A673 (cell line): ENCODE measurements around the gene ANGPTL2. TPM values are rescaled to one million over a fixed set of nuclear protein-coding genes. Genes with fewer than 3 reads are reported as not detected.

Experiments used
- BruUV-seq: library from RNA; stranded (reverse); fragments of 400-500 nt; replicated peaks from 2 replicates; lab custom pipeline; 2021; lab: Mats Ljungman, UMichigan
- CTCF ChIA-PET: fragments of 300-600 bp; sonication (Branson Sonifier 250); formaldehyde crosslinking; loops from one replicate; lab custom pipeline; 2022; ENCODE audit warnings: antibody characterized with exemption; lab: Charles Lee
- POLR2A ChIA-PET: fragments of 300-600 bp; sonication (Branson Sonifier 250); formaldehyde crosslinking; loops from one replicate; lab custom pipeline; 2022; ENCODE audit warnings: antibody characterized with exemption; ENCODE audit not compliant: low non-redundant PET; lab: Charles Lee
- DNase-seq: peaks from one replicate; pipeline ENCODE4 v3.0.0-alpha.2; 2015; ENCODE audit warnings: low spot score
- H3K27ac ChIP-seq: fragments of 200-600 bp; sonication (generic); 2 replicates; pipeline ENCODE4 v1.5.1; 2016; ENCODE audit warnings: mixed run types, low read depth, mild to moderate bottlenecking, mixed read lengths, antibody characterized with exemption, low read length; ENCODE audit not compliant: poor library complexity, severe bottlenecking
- H3K27me3 ChIP-seq: fragments of 200-600 bp; sonication (generic); replicated peaks from 2 replicates; pipeline ENCODE4 v1.6.1; 2017; ENCODE audit warnings: mixed run types, low read depth, mild to moderate bottlenecking, mixed read lengths, antibody characterized with exemption, low read length; ENCODE audit not compliant: insufficient read depth, poor library complexity
- H3K36me3 ChIP-seq: fragments of 200-600 bp; sonication (generic); 2 replicates; pipeline ENCODE4 v1.6.1; 2016; ENCODE audit warnings: mixed run types, mild to moderate bottlenecking, mixed read lengths, antibody characterized with exemption, low read length; ENCODE audit not compliant: insufficient read depth, poor library complexity, severe bottlenecking
- H3K4me1 ChIP-seq: fragments of 200-600 bp; sonication (generic); 2 replicates; pipeline ENCODE4 v1.6.1; 2017; ENCODE audit warnings: mixed run types, mild to moderate bottlenecking, mixed read lengths, antibody characterized with exemption, low read length; ENCODE audit not compliant: insufficient read depth, poor library complexity, severe bottlenecking
- H3K4me3 ChIP-seq: fragments of 200-600 bp; sonication (generic); 2 replicates; pipeline ENCODE4 v1.5.1; 2016; ENCODE audit warnings: low read depth, mixed run types, mild to moderate bottlenecking, mixed read lengths, low read length; ENCODE audit not compliant: poor library complexity, severe bottlenecking
- H3K9me3 ChIP-seq: fragments of 200-600 bp; sonication (generic); 2 replicates; pipeline ENCODE4 v1.6.1; 2016; ENCODE audit warnings: mixed run types, low read depth, mild to moderate bottlenecking, mixed read lengths, antibody characterized with exemption, low read length; ENCODE audit not compliant: poor library complexity, severe bottlenecking
- CTCF ChIP-seq: fragments of 300-800, 200-600 bp; sonication (generic); conservative IDR thresholded peaks from 2 replicates; pipeline ENCODE4 v1.5.1; 2017; ENCODE audit warnings: low read depth, mild to moderate bottlenecking, antibody characterized with exemption, low read length, moderate library complexity, mixed read lengths
- EZH2 ChIP-seq: fragments of 200-600 bp; sonication (generic); IDR thresholded peaks from 2 replicates; pipeline ENCODE4 v1.6.1; 2017; ENCODE audit warnings: borderline replicate concordance, low read depth, mild to moderate bottlenecking, mixed read lengths, antibody characterized with exemption, low read length; ENCODE audit not compliant: poor library complexity, severe bottlenecking
- intact Hi-C: fragments of 100-400 bp; cut with micrococcal nuclease; formaldehyde crosslinking; loops from one replicate; pipeline ENCODE4 v1.10.0; 2022; ENCODE audit not compliant: unreplicated experiment
- total RNA-seq: library from RNA; stranded (reverse); gene quantifications from 2 replicates; pipeline ENCODE4 v1.2.3, GENCODE V29; 2021

The ANGPTL2 gene
- total RNA-seq, 1 experiment from 2014 or later, result 2.5 TPM

- DNase-seq, result no peak
- Histone ChIP-seq H3K9me3 (no peaks in the 10 kb centered on the region), H3K27ac (no peak overlapping the region), H3K4me3 (no peak overlapping the region), H3K4me1 (no peaks in the 10 kb centered on the region), H3K36me3 (no peaks in the 10 kb centered on the region), H3K27me3 (no peaks in the 10 kb centered on the region)
- intact Hi-C loops, result no loop called here
- no TSS peak for BruUV-seq
- no peak for TF ChIP-seq CTCF
- ChIA-PET POLR2A (no interaction called here), CTCF (no interaction called here)
Measured at GRCh38 chr9:127116088-127116726, 6.2 kb downstream of the ANGPTL2 start.

- TF ChIP-seq EZH2, result no peak
- TF ChIP-seq CTCF, result no peak
- Histone ChIP-seq H3K27me3 (no peaks in the 10 kb centered on the region), H3K9me3 (no peaks in the 10 kb centered on the region), H3K4me1 (no peaks in the 10 kb centered on the region), H3K36me3 (no peaks in the 10 kb centered on the region), H3K27ac (no peak overlapping the region), H3K4me3 (no peak overlapping the region)
- BruUV-seq, result no TSS peak
- intact Hi-C loops, result no loop called here
- ChIA-PET POLR2A (no interaction called here), CTCF (no interaction called here)
- DNase-seq, result no peak
Measured at GRCh38 chr9:127114606-127115005, 7.8 kb downstream of the ANGPTL2 start.

- Histone ChIP-seq H3K27ac (no peak overlapping the region), H3K4me1 (no peaks in the 10 kb centered on the region), H3K9me3 (no peaks in the 10 kb centered on the region), H3K4me3 (no peak overlapping the region), H3K27me3 (no peaks in the 10 kb centered on the region), H3K36me3 (no peaks in the 10 kb centered on the region)
- intact Hi-C loops, result no loop called here
- CTCF ChIA-PET, result no interaction called here
- DNase-seq, result no peak
- TF ChIP-seq EZH2, result no peak
- no peak for TF ChIP-seq CTCF
- no TSS peak for BruUV-seq
- POLR2A ChIA-PET, result no interaction called here
Measured at GRCh38 chr9:127113191-127113972, 9.1 kb downstream of the ANGPTL2 start.
